SHP77 (cell line): ENCODE data around the gene PTCH2.
"Not testable (repeated sequence)": the region's sequence is repeated elsewhere in the genome, so short reads cannot be mapped to it uniquely, and the experiment has no call there.

Experiments used
- DNase-seq, 2 experiments: peaks; one replicate each; lab custom pipeline; 2025; lab: John Stamatoyannopoulos, UW

The PTCH2 gene

DNA sequence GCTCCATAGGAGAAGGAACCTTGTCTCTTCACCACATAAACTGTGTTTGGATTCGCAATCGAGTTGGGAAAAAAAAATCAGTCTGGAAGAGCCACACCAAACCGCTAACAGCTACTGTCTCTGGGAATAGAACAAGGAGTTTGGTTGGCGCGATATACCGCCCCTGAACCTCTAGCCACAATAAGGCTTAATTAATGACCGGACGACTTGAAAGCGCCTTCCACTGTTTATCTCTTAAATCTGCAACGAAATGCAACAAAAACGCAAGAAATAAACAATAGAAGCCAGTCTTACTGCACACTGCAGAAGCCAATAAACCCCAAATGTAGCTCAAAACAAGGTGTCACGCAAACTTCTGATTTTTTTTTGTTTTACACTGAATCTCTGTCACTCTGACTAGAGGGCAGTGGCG is 23.9 kb downstream of the PTCH2 start:
- DNase-seq: no peak

DNA sequence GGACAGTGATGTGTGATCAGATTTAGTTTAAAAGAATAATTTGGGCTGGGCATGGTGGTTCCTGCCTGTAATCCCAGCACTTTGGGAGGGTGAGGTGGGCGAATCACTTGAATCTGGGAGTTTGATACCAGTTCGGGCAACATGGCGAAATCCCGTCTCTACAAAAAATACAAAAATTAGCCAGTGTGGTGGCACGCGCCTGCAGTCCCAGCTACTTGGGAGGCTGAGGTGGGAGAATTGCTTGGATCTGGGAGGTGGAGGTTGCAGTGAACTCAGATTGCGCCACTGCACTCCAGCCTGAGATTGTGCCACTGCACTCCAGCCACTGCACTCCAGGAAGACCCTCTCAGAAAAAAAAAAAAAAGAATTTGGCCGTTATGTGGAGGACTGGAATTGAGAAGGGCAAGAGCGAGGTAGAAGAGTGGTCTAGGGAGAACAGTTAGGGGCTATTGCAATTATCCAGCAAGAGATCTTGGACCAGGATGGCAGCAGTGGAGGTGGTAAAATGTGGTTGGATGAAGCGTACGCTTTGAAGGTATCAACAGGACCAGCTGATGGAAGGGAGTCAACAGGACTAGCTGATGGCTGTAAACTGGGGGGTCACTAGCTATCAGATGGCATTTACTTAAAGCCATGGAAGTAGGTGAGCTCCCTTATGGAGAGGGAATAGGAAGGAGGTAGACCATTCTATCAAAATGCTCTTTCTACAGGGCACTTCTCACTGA is 25.1 kb downstream of the PTCH2 start:
- DNase-seq: no peak

- no peak for DNase-seq
Observed at GRCh38 chr1:44817307-44817706, 25.7 kb downstream of the PTCH2 start.

DNA sequence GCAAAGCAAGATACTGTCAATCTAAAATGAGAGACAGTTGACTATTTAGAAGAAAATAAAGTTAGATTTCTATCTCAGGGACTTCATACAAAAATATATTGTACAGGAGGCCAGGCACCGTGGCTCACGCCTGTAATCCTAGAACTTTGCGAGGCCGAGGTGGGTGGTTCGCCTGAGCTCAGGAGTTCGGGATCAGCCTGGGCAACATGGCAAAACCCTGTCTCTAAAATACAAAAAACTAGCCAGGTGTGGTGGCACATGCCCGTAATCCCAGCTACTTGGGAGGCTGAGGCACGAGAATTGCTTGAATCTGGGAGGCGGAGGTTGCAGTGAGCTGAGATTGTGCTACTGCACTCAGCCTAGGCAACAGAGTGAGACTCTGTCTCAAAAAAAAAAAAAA is 27.1 kb downstream of the PTCH2 start:
- DNase-seq: not testable (repeated sequence)

- DNase-seq: no peak
Observed at GRCh38 chr1:44812822-44813543, 30.1 kb downstream of the PTCH2 start.

- no peak for DNase-seq
Observed at GRCh38 chr1:44811234-44811633, 31.8 kb downstream of the PTCH2 start.

DNA sequence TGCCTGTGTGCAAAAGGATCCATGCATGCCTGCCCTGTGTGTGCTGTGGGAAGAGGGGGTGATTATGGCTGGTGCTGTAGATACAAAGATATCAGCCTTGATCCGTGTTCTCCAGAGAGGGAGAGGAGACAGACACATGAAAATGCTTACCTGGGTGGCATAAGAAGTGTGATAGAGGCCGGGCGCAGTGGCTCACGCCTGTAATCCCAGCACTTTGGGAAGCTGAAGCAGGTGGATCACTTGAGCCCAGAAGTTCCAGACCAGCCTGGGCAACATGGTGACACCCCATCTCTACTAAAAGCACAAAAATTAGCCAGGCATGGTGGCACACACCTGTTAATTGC is 32.3 kb downstream of the PTCH2 start:
- DNase-seq: not testable (repeated sequence)

DNA sequence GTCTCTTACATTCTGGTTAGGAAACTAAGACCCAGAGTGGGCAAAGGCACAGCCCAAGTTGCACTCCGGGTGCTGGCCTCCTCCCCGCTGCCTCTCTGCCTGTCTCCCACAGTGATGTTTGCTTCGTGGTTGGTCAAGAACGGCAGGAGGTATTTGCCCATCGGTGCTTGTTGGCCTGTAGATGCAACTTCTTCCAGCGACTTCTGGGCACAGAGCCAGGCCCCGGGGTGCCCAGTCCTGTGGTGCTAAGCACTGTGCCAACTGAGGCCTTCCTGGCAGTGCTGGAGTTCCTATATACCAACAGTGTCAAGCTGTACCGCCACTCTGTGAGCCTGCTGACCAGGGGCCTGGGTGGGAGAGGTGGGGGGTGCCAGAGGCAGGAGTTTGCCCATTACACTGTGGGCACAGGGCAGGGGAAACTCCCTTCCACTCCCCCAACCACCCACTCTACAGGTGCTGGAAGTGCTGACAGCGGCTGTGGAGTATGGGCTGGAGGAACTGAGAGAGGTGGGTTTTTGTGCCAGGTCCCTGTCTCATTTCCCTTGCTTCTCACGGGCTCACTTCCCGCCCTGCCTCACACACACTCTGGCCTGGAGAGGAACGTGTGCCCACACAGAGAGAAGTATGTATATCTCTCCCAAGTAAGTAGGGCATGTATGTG is 32.8 kb downstream of the PTCH2 start:
- no peak for DNase-seq

DNA sequence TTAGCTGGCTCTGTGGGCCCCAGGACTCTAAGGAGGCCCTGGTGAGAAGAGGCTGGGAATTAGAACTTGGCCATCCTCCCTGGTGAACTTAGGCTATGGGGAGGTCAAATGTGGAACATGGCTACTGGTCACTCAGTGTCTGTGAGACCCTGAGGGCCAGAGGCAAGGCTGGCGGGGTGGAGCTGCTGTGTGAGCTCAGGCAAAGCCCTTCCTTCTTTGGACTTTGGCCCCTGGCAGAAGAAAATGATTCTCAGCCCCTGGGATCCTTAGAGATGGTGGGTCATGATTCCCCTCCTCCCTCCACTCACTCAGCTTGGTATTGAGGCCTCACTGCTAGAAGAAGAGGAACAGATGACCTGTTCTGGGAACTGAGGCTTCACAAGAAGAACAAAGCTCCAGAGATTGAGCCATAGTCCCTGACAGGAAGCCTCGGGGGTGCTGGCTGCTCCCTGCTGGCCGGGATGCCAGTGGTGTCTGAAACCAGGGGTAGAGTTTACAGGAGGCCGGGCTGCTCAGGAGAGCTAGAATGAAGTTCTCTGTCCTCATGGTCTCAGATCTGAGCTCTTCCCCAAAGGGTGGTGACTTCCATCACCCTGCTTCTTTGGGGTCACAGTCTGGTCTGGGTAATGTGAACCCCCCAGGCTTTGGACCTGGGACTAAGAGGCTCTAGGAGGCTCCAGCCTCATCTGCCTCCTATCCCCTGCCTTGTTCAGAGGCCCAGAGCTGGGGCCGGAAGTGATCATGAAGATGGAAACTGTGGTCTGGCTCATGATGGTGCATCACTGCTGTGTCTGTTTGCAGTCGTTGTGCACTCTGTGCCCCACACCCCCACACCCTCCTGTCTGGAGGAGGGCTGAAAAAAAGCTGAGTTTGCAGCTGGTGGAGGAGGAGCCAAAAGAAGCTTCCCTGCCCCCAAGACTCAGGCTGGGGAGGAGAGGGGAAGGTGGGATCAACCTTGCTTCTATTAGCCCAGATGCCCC is 33.8 kb downstream of the PTCH2 start:
- no peak for DNase-seq

DNA sequence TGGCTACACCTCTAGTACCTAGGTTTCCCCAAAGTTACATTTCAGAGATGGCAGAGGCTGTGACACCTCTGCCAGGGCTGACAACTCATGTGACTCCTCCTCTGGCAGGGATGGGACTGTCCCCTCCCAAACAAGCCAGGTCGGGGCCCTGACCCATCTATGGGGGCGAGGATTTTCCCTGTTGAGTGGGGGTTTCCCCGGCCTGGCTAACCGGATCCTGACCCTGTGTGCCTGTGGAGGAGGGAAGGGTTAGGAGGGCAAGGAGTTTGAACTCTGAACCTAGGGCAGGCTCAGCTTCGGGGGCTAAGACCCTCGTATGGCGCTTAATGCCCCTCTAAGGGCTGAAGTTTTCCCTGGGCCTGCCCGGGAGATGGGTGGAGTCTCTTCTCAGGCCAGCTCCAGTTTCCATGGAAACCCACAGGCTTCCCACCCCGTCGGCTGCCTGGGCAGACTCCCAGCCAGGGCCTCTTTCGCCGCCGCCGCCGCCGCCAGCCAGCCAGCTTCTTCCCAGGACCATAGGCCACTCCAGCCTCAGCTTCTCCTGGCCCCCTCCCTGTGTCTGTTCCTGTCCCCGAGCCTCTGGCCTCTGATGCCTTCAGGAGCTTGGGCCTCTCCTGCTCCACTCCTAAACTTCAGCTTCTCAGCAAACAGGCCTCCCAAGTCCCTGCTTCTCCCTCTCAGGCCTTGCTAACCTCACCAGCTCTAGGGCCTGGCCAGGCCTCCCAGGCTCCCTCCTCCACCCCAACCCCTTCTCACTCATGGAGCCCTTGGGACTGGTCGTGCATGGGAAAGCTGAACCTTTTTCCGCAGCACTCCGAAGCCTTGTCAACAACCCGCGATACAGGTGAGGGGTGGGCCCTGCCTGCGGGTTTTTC is 34.8 kb downstream of the PTCH2 start, which contains the start of gene BTBD19:
TSS of gene BTBD19 (plus strand) at position 461 of the 875 bp plus-strand sequence. CDS start at position 759, 298 bp downstream.
- DNase-seq: peak in 1 of 2 experiments; percentile 52

DNA sequence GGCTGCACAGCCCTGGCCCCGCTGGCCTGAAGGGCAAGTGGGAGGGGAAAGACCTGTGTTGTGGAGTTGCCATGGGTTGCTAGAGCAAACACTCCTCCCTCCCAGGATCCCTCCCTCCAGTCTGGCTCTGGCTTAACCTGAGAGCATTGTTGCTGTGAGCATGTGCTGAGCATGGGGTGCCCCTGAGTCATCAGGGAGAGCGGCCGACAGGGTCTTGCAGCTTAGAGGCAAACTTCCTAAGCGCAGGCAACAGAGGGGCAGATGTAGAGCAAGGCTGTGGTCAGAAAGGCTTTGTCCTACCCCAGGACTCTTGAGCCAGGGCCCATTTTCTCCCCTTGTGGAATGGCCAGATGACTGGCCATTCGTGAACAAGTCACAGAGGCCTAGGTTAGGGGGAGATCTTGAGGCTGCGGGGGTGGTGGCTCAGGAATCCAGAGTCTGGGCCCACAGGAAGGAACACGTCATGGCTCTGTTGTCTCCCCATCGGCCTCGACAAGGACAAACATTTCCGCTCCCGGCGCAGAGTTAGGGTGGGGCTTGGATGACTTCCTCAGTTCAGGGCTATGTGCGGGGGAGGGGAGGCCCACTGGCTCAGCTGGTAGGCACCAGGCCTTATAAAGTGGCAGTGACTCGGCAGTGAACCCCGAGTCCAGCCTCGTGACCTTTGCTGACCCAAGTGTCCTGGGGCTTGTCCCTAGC is 35.5 kb downstream of the PTCH2 start:
- DNase-seq: peak; percentile 89 to 90

- DNase-seq: no peak
Observed at GRCh38 chr1:44806704-44807363, 36.2 kb downstream of the PTCH2 start, which contains the start of gene DYNLT4. Gene DYNLT4, minus strand, starts transcription at chr1:44807351. Its CDS starts 683 bp downstream, at chr1:44806668.

DNA sequence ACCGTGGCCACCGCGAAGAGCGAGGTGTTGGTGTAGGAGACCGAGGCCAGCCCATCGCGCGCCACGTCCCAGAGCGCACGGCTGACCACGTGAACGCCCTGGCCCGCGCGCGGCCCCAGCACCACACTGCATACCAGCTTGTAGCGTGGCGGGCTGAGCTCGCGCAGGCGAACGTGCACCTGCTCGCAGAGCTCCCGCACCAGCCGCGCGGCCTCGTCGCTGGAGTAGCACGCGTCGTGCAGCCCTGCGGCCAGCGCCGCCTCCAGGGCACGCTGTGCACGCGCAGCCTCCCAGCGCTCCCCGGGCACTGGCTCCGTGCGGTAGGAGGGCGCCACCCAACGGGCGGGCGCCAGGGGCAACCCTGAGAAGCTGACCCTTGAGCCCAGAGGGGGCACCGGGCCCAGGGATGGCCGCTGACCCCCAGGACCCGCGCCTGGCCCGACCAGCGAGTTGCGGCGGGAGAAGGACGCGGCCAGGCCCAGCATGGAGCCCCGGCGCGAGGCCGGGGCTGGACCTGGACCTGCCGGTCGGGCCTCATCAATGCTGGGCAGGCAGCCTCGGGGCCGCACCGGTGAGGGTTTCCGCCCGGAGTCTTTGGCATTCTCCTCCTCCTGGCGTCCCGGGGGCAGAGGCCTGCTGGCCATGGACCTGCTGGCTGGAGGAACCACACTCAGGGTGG is 36.9 kb downstream of the PTCH2 start:
- DNase-seq: no peak

GRCh38 chr1:44805311-44806024 is 37.6 kb downstream of the PTCH2 start:
- DNase-seq: no peak

DNA sequence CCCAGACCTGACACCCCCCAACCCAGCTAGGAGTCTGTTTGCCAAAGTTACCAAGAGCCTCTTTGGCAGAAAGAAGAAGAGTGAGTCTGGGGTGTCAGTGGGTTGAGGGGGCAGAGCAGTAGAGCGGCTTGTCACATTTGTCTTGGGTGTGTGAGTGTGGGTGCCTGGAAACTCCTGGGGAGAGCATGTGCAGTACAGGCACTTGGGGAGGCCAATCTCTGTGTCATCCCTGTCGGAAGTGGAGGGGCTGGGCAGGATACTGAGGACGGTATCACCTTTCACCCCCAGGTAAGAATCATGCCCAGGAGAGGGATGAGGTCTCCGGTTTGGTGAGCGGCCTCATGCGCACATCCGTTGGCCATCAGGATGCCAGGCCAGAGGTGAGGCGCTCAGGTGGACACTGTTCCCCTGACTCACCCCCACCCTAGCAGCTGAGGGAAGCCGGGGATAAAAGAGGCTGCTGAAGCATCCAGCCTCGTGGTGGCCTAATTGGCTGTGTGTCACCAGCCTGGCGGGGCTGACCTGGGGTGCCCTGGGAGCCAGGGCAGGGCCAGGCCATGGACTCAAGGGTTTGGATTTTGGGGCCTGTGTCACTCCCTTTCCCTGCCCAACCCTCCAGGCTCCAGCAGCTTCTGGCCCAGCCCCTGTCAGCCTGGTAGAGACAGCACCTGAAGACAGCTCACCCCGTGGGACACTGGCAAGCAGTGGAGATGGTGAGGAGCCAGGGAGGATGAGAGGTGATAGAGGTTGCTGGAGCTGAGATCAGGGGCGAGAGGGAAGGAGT is 39.5 kb downstream of the PTCH2 start:
- no peak for DNase-seq

DNA sequence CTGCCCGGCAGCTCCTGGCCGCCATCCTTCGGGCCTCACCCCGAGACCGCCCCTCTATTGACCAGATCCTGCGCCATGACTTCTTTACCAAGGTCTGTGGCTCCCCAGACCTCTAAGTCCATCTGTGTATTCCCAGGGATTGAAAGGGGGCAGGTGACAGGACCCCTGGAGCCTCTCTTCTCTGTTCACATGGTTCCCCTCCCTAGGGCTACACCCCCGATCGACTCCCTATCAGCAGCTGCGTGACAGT is 40.1 kb downstream of the PTCH2 start:
- no peak for DNase-seq

DNA sequence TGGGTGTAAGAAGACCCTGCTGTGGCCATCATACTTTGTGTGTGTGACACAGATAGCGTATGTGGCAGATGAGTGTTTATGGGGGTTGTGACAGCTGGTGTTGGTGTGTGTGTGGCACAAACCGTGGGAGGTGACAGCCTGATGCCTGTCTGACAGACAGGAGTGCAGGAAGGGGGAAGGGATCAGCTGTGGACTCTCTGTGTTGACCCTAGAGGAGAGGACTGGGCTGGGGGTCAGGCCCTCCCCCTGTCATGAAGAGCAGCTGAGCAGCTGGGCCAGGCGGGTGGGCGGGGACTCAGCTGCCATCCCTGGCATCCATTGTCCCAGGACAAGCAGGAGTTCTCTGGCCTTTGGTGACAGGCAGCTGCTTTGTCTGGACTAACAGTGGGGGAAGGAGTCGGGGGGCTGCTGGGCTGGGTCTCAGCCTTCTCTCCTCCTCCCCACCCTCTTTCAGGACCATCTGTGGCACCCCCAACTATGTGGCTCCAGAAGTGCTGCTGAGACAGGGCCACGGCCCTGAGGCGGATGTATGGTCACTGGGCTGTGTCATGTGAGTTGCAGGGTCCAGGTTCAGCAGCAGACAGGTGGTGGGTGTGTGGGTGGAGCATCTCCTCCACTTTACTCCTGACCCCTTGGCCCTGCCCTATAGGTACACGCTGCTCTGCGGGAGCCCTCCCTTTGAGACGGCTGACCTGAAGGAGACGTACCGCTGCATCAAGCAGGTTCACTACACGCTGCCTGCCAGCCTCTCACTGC is 40.6 kb downstream of the PTCH2 start:
- no peak for DNase-seq
